ENCODE results near the gene ZBTB7C. TPM values are rescaled to one million over a fixed set of nuclear protein-coding genes. Genes with fewer than 3 reads are reported as not detected.
A peak's percentile ranks its signal among the peaks of the same experiment; 100 is the strongest.

Gene ZBTB7C
- total RNA-seq, 1 donor from 2014 or later: 0.15 TPM

DNA sequence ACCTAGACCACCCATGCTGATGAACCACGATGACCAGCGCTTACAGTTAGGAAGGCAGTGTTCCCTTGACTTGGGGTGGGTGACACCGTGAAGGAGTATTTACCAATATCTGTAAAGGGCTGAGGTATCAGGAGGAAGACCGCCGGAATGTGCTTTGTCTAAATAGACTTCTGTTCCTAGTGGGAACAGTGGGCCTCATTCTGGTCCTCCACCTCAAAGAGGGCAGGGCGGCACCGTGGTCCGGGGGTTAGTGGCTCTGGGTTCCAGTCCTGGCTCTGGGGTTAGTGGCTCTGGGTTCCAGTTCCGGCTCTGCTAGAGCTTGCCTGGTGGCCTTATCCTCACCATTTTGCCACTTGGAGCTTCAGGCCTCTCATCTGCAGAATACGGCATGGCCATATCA is 387.2 kb downstream of the ZBTB7C start:
- H3K27ac ChIP-seq: no peak overlapping the region
- H3K4me3 ChIP-seq: no peak overlapping the region
- no peaks in the 10 kb centered on the region for H3K9me3 ChIP-seq (ENCODE audit: low read depth)
- Mint-ChIP-seq H3K27me3 (ENCODE audit: insufficient read depth, low read depth) (peaks cover 16% of the 10 kb centered on the region), H3K4me3 (no peak overlapping the region), H3K36me3 (no peaks in the 10 kb centered on the region), H3K27ac (peak overlapping the region; percentile 69), H3K4me1 (peaks cover 33% of the 10 kb centered on the region), H3K9me3 (no peaks in the 10 kb centered on the region)
- H3K36me3 ChIP-seq: no peaks in the 10 kb centered on the region
- no peaks in the 10 kb centered on the region for H3K27me3 ChIP-seq
- DNase-seq (ENCODE audit: low spot score): no peak
- TF ChIP-seq EZH2phosphoT487 (IDR thresholded peaks at IDR 0.05): no peak
- TF ChIP-seq EZH2 (IDR thresholded peaks at IDR 0.05): no peak
- TF ChIP-seq, protein P1, sequence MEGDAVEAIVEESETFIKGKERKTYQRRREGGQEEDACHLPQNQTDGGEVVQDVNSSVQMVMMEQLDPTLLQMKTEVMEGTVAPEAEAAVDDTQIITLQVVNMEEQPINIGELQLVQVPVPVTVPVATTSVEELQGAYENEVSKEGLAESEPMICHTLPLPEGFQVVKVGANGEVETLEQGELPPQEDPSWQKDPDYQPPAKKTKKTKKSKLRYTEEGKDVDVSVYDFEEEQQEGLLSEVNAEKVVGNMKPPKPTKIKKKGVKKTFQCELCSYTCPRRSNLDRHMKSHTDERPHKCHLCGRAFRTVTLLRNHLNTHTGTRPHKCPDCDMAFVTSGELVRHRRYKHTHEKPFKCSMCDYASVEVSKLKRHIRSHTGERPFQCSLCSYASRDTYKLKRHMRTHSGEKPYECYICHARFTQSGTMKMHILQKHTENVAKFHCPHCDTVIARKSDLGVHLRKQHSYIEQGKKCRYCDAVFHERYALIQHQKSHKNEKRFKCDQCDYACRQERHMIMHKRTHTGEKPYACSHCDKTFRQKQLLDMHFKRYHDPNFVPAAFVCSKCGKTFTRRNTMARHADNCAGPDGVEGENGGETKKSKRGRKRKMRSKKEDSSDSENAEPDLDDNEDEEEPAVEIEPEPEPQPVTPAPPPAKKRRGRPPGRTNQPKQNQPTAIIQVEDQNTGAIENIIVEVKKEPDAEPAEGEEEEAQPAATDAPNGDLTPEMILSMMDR (IDR thresholded peaks at IDR 0.05): no peak
- H3F3A ChIP-seq (ENCODE audit: low read depth): no peaks in the 10 kb centered on the region
- no peak overlapping the region for H3K4me2 ChIP-seq
- no peak overlapping the region for H2AFZ ChIP-seq (replicated peaks)
- peaks cover 16% of the 10 kb centered on the region for H3K4me1 ChIP-seq
- H3K9ac ChIP-seq: no peak overlapping the region
- no peaks in the 10 kb centered on the region for H4K20me1 ChIP-seq (ENCODE audit: low read depth)
- H3K79me2 ChIP-seq (ENCODE audit: low read depth): no peaks in the 10 kb centered on the region

DNA sequence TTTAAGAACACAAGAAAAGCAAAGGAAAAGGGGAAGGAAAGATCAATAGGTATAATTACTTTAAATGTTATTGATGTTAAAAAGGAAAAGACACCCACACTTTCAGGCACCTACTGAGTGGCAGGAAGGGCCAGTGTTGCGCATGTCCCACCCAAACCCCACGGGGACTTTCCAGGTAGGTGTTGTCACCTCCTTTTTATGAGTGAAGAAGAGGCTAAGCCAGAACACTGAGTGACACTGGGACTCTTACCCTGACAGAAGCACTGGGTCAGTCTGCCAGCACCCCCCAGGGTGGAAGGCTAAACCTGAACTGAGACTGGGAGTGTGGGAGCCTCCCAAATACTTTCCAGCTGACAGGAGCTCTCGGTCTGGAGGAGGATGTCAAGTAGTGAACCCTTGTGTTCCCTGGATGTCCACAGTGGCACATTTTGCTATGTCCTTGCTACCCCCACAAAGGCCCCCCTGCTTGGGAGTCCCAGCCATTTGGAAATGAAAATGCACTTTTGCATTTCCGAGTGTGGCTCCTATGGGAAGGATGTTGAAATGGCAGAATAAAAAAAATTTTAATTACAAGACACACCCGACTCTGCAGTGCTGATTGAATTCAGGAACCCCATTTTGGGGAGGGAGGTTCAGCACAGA is 387.8 kb downstream of the ZBTB7C start:
- Histone ChIP-seq H3K36me3 (no peaks in the 10 kb centered on the region), H3F3A (ENCODE audit: low read depth) (no peaks in the 10 kb centered on the region), H3K4me3 (no peak overlapping the region), H3K79me2 (ENCODE audit: low read depth) (no peaks in the 10 kb centered on the region), H3K9me3 (ENCODE audit: low read depth) (no peaks in the 10 kb centered on the region), H3K27me3 (no peaks in the 10 kb centered on the region), H4K20me1 (ENCODE audit: low read depth) (no peaks in the 10 kb centered on the region), H2AFZ (replicated peaks) (no peak overlapping the region), H3K4me1 (peaks cover 15% of the 10 kb centered on the region), H3K4me2 (no peak overlapping the region), H3K27ac (no peak overlapping the region), H3K9ac (no peak overlapping the region)
- TF ChIP-seq, protein P1 (IDR thresholded peaks at IDR 0.05): no peak
- TF ChIP-seq EZH2phosphoT487 (IDR thresholded peaks at IDR 0.05) (no peak), EZH2 (IDR thresholded peaks at IDR 0.05) (no peak)
- no peak overlapping the region for H3K4me3 Mint-ChIP-seq
- H3K36me3 Mint-ChIP-seq: no peaks in the 10 kb centered on the region
- H3K9me3 Mint-ChIP-seq: no peaks in the 10 kb centered on the region
- peak overlapping the region; percentile 47 for H3K27ac Mint-ChIP-seq
- H3K27me3 Mint-ChIP-seq (ENCODE audit: insufficient read depth, low read depth): peaks cover 16% of the 10 kb centered on the region
- peaks cover 28% of the 10 kb centered on the region for H3K4me1 Mint-ChIP-seq
- DNase-seq (ENCODE audit: low spot score): no peak

DNA sequence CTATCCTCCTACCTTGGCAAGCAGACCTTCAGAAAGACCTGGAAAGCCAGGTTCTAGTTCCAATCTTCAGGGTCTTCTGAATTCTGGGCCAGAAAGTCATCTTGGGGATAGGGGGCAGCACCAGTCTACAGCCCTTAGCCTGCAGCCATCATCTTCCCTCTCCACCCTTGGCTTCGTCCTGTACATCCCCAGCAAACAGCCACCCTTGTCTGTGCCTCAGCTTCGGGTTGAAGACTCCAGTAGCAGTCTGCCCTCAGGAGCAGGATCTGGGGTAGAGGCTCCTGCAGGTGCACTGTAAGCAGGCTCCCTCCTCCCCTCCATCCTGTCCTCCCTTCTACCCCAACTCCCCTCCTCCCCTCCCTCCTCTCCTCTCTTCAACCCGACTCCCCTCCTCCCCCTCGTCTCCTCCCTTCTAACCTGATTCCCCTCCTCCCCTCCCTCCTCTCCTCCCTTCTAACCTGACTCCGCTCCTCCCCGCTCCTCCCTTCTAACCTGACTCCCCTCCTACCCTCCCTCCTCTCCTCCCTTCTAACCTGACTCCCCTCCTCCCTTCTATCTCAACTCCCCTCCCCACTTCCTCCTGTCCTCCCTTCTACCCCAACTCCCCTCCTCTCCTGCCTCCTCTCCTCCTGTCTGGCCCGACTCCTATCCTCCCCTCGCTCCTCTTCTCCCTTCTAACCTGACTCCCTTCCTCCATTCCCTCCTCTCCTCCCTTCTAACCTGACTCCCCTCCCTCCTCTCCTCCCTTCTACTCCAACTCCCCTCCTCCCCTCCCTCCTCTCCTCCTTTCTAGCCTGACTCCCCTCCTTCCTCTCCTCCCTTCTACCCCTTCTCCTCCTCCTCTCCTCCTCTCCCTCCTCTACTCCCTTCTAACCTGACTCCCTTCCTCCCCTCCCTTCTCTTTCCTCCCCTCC is 388.6 kb downstream of the ZBTB7C start:
- H3K4me3 Mint-ChIP-seq: no peak overlapping the region
- H3K36me3 ChIP-seq: no peaks in the 10 kb centered on the region
- no peak overlapping the region for H2AFZ ChIP-seq (replicated peaks)
- no peaks in the 10 kb centered on the region for H3K27me3 ChIP-seq
- H3K4me1 Mint-ChIP-seq: peaks cover 28% of the 10 kb centered on the region
- no peak overlapping the region for H3K4me3 ChIP-seq
- H3K36me3 Mint-ChIP-seq: no peaks in the 10 kb centered on the region
- H3K9me3 ChIP-seq (ENCODE audit: low read depth): no peaks in the 10 kb centered on the region
- H3K4me2 ChIP-seq: no peak overlapping the region
- H3K27ac Mint-ChIP-seq: no peak overlapping the region
- no peaks in the 10 kb centered on the region for H4K20me1 ChIP-seq (ENCODE audit: low read depth)
- H3K9ac ChIP-seq: no peak overlapping the region
- H3K4me1 ChIP-seq: peaks cover 15% of the 10 kb centered on the region
- peaks cover 14% of the 10 kb centered on the region for H3K27me3 Mint-ChIP-seq (ENCODE audit: insufficient read depth, low read depth)
- H3K9me3 Mint-ChIP-seq: no peaks in the 10 kb centered on the region
- no peaks in the 10 kb centered on the region for H3F3A ChIP-seq (ENCODE audit: low read depth)
- no peak for TF ChIP-seq EZH2 (IDR thresholded peaks at IDR 0.05)
- TF ChIP-seq, protein P1 (IDR thresholded peaks at IDR 0.05): no peak
- no peak for TF ChIP-seq EZH2phosphoT487 (IDR thresholded peaks at IDR 0.05)
- no peak overlapping the region for H3K27ac ChIP-seq
- DNase-seq (ENCODE audit: low spot score): no peak
- no peaks in the 10 kb centered on the region for H3K79me2 ChIP-seq (ENCODE audit: low read depth)
